Breast epithelium (tissue), 3 donors: ENCODE results near the gene KLHL29.

Source experiments
- POLR2A ChIP-seq: fragments of 450-650 bp; IDR thresholded peaks from one replicate; pipeline ENCODE4 v1.6.1; 2016; ENCODE audit warnings: antibody characterized with exemption, mild to moderate bottlenecking, moderate library complexity
- TF ChIP-seq, protein P1 (sequence below), 3 donors: fragments of 450-650 bp; IDR thresholded peaks; one replicate each; pipeline ENCODE4 v1.5.1; 2016 to 2017; ENCODE audit warnings: antibody characterized with exemption in 3 of 3, mild to moderate bottlenecking in 3 of 3, moderate library complexity in 3 of 3

DNA sequence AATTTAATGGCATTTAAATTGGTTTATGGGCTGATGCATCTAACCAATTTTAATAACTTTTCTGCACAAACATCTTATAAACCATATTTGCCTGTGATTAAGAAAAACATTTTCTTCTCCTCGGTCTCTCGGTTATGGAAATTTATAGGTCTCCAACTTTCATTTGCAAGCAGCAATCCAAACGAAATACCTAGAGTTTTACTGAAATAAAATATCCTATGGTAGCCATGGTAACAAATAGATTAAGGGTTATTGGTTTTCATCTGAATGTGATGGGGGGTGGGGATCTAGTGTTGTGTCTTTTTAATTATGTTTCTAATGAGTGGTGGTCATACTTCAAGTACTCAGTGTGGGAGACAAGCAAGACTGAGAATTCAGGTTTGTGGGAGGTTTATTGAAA, 2.9 kb downstream of the KLHL29 start:
- TF ChIP-seq POLR2A, result no peak
- TF ChIP-seq, protein P1, sequence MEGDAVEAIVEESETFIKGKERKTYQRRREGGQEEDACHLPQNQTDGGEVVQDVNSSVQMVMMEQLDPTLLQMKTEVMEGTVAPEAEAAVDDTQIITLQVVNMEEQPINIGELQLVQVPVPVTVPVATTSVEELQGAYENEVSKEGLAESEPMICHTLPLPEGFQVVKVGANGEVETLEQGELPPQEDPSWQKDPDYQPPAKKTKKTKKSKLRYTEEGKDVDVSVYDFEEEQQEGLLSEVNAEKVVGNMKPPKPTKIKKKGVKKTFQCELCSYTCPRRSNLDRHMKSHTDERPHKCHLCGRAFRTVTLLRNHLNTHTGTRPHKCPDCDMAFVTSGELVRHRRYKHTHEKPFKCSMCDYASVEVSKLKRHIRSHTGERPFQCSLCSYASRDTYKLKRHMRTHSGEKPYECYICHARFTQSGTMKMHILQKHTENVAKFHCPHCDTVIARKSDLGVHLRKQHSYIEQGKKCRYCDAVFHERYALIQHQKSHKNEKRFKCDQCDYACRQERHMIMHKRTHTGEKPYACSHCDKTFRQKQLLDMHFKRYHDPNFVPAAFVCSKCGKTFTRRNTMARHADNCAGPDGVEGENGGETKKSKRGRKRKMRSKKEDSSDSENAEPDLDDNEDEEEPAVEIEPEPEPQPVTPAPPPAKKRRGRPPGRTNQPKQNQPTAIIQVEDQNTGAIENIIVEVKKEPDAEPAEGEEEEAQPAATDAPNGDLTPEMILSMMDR (IDR thresholded peaks at IDR 0.05), result no peak
